GM12864 (cell line): ENCODE results near the gene CACNB3.
A peak's percentile ranks its signal among the peaks of the same experiment; 100 is the strongest.
"Not testable (repeated sequence)": the region's sequence is repeated elsewhere in the genome, so short reads cannot be mapped to it uniquely, and the experiment has no call there.

Experiments
- DNase-seq: peaks from one replicate; pipeline ENCODE4 v3.0.0-alpha.2; 2011; ENCODE audit warnings: low read depth
- H3K4me3 ChIP-seq: 2 replicates; pipeline ENCODE4 v1.5.1; 2011; ENCODE audit warnings: mild to moderate bottlenecking, low read depth, low read length, control low read depth
- TF ChIP-seq, protein P1 (sequence below): IDR thresholded peaks from 2 replicates; pipeline ENCODE4 v1.5.1; 2011; ENCODE audit warnings: low read depth, mild to moderate bottlenecking, moderate library complexity, low read length, control low read depth, inconsistent platforms; ENCODE audit errors: missing control alignments

CACNB3 gene

DNA sequence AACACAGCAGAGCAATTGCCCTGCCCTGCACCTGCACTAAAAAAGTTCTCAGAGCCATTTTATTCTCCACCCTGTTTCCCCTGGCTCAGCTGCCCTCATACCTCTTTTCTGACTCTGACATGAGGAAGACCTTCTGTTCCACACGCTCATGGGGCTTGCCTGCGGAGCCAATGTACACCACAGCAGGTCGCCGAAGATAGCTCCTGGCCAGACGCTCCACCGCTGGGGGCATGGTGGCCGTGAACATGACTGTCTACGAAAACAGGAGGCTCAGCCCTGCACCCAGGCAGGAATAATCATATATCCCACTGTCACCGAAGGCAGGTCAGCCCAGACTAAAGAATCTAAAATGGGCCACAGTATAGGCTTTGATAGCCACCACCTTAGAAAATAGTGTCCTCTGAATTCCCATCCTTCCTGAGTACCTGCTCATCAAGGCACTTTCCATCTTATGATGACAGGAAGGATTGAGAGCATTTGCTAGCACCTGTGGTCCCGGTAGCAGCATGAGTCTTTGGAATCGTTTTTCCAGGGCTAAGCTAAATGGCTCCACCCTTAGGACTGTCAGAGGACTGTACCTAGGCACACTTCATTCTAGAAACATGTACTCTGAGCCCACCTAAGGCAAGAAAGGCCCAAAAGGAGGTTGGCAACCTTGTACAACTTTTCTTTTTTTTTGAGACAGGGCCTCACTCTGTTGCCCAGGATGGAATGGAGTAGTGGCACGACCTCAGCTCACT lies 14.2 kb downstream of the CACNB3 start:
- H3K4me3 ChIP-seq = no peak overlapping the region
- DNase-seq = no peak
- TF ChIP-seq, protein P1, sequence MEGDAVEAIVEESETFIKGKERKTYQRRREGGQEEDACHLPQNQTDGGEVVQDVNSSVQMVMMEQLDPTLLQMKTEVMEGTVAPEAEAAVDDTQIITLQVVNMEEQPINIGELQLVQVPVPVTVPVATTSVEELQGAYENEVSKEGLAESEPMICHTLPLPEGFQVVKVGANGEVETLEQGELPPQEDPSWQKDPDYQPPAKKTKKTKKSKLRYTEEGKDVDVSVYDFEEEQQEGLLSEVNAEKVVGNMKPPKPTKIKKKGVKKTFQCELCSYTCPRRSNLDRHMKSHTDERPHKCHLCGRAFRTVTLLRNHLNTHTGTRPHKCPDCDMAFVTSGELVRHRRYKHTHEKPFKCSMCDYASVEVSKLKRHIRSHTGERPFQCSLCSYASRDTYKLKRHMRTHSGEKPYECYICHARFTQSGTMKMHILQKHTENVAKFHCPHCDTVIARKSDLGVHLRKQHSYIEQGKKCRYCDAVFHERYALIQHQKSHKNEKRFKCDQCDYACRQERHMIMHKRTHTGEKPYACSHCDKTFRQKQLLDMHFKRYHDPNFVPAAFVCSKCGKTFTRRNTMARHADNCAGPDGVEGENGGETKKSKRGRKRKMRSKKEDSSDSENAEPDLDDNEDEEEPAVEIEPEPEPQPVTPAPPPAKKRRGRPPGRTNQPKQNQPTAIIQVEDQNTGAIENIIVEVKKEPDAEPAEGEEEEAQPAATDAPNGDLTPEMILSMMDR = no peak

DNA sequence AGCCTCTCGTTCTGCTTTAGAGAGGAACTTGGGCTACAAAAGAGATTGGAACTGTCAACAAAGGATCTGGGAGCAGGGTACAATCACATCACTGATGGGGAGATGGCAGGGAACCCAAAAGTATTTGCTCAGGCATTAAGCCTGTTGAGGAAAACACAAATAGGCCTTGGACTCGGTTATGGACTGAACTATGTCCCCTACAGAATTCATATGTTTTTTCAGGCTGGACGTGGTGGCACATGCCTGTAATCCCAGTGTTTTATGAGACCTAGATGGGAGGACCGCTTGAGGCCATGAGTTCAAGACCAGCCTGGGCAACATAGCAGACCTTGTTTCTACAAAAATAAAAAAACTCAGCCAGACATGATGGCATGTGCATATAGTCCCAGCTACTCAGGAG lies 19.8 kb downstream of the CACNB3 start:
- TF ChIP-seq, protein P1 = no peak

DNA sequence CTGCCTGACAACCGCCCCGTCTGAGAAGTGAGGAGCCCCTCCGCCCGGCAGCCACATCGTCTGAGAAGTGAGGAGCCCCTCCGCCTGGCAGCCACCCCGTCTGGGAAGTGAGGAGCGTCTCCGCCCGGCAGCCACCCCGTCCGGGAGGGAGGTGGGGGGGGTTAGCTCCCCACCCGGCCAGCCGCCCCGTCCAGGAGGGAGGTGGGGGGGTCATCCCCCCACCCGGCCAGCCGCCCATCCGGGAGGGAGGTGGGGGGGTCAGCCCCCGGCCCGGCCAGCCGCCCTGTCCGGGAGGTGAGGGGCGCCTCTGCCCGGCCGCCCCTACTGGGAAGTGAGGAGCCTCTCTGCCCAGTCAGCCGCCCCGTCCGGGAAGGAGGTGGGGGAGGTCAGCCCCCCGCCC lies 23.7 kb downstream of the CACNB3 start:
- H3K4me3 ChIP-seq, DNase-seq: not testable (repeated sequence)

More for the DNA sequence above, 19.8 kb downstream of the CACNB3 start:
- no peak overlapping the region for H3K4me3 ChIP-seq
- no peak for DNase-seq

DNA sequence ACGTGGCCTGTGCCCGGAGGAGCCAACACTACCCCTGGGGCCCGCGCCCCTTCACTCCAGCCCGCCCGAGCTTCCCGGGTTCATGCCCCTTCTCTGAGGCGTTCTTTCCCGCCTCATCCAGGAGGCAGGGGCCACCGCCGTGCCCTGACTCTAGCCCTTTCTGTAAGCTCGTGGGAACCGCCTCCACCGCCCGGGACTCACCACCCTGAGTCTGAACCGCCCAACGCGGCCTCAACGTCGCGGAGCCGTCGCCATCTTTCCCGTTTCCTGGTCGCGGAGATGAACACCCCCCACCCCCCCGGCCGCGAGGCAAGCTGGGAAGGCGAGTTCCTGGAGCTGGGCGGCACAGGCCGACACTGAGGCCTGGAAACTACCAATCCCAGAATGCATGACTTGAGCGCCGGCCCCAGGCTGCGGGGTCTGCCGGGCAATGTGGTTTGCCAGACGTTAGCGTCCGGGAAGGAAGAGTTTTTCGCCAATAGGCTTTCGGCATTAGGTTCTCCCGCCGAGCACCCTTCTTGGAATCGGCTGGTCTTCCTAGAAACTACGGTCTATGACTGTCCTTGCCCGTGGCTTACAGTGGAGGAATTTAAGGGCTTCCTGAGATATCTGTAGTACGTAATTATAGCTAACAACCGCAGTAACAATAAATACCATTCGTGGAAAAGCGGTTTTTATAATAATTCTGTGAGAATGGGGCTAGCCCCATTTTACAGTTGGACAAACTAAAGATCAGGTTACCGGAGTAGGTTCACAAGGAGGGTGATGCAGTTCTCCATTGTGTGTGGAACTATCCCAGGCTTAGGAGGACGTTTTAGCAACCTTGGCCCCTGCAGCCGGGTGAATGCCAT lies 33.8 kb downstream of the CACNB3 start, which contains the start of gene DDX23:
Gene DDX23, minus strand, starts transcription at position 281 of the 851 bp plus-strand sequence. CDS start 6,381 bp downstream, outside the sequence.
- TF ChIP-seq, protein P1 = no peak
- peak within 1 kb of the TSS; percentile 92 for H3K4me3 ChIP-seq
- peak; percentile 91 for DNase-seq

GRCh38 chr12:48852734-48853688 lies 34.7 kb downstream of the CACNB3 start:
- H3K4me3 ChIP-seq = peak overlapping the region; percentile 92
- TF ChIP-seq, protein P1 = peak; percentile 82
- peak; percentile 83 for DNase-seq

GRCh38 chr12:48854488-48854887 lies 36.2 kb downstream of the CACNB3 start:
- TF ChIP-seq, protein P1 = no peak
- H3K4me3 ChIP-seq = no peak overlapping the region

DNA sequence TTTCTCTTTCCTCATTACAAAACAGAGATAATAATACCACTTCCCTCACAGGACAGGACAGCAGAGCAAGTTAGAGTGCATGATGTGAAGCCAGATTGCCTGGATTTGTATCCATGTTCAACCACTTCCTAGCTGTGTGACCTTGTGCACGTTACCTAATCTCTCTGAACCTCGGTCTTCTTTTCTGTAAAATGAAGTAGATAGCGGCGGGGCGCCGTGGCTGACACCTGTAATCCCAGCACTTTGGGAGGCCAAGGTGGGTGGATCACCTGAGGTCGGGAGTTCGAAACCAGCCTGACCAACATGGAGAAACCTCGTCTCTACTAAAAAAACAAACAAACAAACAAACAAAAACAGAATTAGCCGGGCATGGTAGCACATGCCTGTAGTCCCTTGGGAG lies 36.6 kb downstream of the CACNB3 start:
- not testable (repeated sequence) for DNase-seq, H3K4me3 ChIP-seq

More at GRCh38 chr12:48854488-48854887, 36.2 kb downstream of the CACNB3 start:
- no peak for DNase-seq
